Measurements from ENCODE around the gene TMEM88. TPM values are rescaled to one million over a fixed set of nuclear protein-coding genes. Genes with fewer than 3 reads are reported as not detected.

TMEM88 gene, protein sequence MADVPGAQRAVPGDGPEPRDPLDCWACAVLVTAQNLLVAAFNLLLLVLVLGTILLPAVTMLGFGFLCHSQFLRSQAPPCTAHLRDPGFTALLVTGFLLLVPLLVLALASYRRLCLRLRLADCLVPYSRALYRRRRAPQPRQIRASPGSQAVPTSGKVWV
- 0.65 TPM in 1 of 2 replicates, not detected in the other for total RNA-seq

DNA sequence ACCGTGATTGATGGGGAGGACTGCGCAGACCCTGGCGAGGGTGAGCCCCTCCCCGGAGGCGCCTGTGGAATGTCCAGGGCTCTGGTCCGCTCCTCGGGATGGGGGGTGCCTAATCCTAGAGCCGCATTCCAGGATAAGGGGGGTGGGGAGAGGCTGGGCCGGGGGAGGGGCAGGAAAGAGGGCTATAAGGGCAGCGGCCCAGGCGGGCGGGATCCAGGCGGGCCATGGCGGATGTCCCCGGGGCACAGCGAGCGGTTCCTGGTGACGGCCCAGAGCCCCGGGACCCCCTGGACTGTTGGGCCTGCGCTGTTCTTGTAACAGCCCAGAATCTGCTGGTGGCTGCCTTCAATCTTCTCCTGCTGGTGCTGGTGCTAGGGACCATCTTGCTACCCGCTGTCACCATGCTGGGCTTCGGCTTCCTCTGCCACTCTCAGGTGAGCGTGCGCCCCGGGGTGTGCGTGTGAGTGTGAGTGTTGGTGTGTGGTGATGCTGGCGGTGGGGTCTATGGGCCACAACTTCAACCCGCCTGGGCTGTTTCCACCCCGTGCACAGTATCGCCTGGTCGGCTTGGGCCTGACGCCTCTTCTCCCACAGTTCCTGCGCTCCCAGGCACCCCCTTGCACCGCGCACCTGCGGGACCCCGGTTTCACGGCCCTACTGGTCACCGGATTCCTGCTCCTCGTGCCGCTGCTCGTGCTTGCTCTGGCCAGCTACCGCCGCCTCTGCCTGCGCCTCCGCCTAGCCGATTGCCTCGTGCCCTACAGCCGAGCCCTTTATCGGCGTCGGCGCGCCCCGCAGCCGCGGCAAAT lies at the start of gene TMEM88:
TSS of gene TMEM88 (plus strand) at position 216 of the 809 bp plus-strand sequence. CDS start at position 225, 9 bp downstream.
- no peak for DNase-seq (ENCODE audit: low read depth)

- DNase-seq (ENCODE audit: low read depth) = no peak
Measured at GRCh38 chr17:7806587-7806986, 48.3 kb upstream of the TMEM88 start.

DNA sequence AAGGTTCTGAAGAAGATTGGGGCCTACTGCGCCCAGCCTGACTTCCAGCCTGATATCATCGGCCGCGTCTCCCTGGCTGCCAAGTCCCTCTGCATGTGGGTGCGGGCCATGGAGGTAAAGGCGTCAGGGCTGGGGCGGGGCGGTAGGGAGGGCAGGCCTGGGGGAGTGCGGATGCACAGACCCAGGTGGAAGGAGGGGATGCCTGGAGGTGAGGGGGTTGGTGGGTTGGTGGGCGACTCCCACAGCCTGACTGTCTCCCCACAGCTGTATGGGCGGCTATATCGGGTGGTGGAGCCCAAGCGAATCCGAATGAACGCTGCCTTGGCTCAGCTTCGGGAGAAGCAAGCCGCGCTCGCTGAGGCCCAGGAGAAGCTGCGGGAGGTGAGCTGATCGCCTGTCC lies 47.7 kb upstream of the TMEM88 start:
- DNase-seq (ENCODE audit: low read depth) = no peak

- peak; percentile 16 for DNase-seq (ENCODE audit: low read depth)
Measured at GRCh38 chr17:7809086-7809790, 45.6 kb upstream of the TMEM88 start.

GRCh38 chr17:7809791-7810343 lies 45.0 kb upstream of the TMEM88 start:
- peak; percentile 33 for DNase-seq (ENCODE audit: low read depth)

DNA sequence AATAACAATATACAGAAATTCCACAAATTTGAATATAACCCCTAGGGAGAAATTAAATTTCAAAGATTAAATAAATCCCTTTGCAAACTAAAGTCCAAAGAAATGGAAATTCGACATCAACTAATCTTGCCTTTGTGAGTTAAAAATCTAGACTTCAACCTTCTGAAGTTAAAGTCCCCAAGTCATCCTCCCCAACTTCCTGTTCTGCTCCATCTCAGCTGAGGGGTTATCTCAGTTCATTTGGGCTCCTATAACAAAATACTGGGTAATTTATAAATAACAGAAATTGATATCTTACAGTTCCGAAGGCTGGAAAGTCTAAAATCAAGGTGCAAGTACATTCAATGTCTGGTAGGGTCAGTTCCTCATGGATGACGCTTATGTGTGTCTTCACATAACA lies 43.6 kb upstream of the TMEM88 start:
- no peak for DNase-seq (ENCODE audit: low read depth)

DNA sequence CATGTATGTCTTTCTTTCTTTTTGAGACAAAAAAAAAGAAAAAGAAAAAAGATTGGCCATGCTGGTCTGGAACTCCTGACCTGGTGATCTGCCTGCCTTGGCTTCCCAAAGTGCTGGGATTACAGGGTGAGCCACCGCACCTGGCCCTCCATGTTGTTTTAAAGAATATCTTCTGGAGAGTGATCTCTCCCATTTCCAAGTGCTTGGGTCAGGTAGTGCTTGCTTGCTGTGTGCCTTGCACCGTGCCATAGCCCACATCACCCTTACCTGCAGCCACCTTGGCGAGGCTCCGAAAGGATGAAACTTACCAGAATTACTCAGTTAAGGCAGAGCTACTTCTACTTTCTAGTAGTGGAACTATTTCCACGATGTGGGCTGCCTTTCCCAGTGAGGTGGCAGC lies 39.9 kb upstream of the TMEM88 start:
- no peak for DNase-seq (ENCODE audit: low read depth)

GRCh38 chr17:7816926-7817642 lies 37.8 kb upstream of the TMEM88 start:
- no peak for DNase-seq (ENCODE audit: low read depth)

- no peak for DNase-seq (ENCODE audit: low read depth)
Measured at GRCh38 chr17:7817643-7817964, 37.3 kb upstream of the TMEM88 start.

DNA sequence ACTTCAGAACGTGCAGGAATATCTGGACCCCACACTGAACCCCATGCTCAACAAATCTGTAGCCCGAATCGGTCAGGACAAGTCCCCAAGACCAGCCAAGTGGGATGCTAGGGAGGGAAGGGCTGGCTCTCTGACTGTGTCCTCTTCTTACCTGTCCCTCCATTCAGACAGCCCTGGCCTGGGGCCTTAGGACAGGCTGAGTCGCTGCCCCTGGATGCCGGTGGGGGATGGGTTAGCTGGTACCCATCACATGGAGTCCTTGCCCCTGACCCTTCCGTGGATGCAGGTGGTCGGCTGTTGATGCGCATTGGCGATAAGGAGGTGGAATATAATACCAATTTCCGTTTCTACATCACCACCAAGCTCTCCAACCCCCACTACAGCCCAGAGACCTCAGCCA lies 36.8 kb upstream of the TMEM88 start:
- no peak for DNase-seq (ENCODE audit: low read depth)

GRCh38 chr17:7818746-7819645 lies 35.9 kb upstream of the TMEM88 start:
- no peak for DNase-seq (ENCODE audit: low read depth)

DNA sequence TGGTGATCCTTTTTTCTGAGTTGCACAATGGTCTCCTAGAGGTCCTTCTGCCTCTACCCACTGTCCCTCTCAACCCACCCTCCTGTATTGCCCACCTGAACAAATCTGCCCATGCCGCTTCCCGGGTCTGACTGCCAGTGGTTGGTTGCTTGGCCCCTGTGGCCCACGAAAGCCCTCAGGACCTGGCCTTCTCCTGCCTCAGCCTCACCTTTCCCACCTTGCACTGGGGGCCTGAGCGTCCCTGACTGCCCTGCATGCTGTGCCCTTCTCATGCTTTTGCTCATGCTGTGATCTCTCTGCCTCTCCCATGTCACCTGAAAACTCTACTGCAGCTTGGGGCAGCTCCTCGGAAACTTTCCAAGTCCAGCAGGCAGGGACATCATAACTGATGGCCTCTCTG lies 34.6 kb upstream of the TMEM88 start:
- no peak for DNase-seq (ENCODE audit: low read depth)

- no peak for DNase-seq (ENCODE audit: low read depth)
Measured at GRCh38 chr17:7822126-7822525, 32.7 kb upstream of the TMEM88 start.

DNA sequence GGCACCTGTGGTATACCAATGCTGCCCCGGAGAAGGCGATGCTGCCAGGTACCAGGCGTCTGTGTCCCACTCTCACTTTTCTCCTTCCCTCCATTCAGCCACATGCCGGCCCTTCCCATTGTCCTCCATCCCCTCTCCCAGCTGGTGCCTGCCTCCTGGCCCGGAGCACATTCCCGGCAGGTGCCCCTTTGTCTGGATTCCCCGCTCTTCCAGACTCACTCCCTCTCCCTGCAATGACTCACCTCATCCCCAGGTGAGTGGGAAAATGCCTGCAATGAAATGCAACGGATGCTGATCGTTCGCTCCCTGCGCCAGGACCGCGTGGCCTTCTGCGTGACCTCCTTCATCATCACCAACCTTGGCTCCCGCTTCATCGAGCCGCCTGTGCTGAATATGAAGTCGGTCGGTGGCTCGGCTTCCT lies 31.3 kb upstream of the TMEM88 start:
- DNase-seq (ENCODE audit: low read depth) = no peak

- DNase-seq (ENCODE audit: low read depth) = no peak
Measured at GRCh38 chr17:7824021-7824924, 30.6 kb upstream of the TMEM88 start.

DNA sequence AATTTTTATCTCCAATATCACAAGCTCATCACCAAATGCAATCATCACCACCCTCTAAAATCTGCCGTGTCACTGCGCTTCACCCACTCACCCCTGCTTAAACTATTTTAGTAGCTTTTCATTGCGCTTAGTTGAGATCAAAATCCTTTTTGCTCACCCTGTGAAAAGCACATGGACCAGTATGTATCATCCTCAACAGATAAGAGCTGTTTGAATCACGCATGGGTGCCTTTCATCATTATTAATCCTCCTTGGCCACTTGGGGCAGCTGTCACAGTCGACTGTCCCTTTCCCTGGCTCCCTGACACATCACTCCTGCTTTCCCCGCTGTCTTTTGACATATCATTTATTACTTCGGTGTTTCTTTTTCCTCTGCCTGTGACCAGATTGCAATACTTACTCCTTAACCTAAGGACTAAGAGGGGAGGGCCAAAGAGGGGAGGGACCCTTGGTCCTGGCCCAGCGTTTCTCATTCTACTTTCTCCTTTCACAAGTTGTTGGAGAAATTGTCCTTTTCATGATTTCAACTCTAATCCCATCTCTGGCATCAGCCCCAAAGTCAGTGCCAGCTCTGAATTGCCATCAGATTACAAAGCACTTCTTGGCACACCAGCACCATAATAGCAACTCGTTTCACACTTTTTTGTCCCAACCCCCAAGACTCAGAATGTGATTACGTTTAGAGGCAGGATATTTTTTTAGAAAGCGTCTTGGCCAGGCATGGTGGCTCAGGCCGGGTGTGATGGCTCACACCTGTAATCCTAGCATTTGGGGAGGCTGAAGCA lies 29.5 kb upstream of the TMEM88 start:
- no peak for DNase-seq (ENCODE audit: low read depth)

DNA sequence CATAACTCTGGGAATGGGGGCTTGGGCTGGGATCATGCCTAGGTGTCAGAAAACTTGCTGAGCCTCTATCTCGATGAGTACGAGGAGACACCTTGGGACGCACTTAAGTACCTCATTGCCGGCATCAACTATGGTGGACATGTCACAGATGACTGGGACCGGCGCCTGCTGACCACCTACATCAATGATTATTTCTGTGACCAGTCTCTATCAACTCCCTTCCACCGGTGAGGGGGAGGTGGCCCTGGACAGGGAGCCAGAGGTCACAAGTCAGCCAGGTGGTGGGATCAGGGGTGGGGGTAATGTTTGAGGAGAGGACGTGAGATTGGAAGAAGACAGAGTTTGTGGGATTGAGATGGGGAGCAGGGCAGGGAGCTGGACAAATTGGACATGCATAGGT lies 24.2 kb upstream of the TMEM88 start:
- DNase-seq (ENCODE audit: low read depth) = no peak

DNA sequence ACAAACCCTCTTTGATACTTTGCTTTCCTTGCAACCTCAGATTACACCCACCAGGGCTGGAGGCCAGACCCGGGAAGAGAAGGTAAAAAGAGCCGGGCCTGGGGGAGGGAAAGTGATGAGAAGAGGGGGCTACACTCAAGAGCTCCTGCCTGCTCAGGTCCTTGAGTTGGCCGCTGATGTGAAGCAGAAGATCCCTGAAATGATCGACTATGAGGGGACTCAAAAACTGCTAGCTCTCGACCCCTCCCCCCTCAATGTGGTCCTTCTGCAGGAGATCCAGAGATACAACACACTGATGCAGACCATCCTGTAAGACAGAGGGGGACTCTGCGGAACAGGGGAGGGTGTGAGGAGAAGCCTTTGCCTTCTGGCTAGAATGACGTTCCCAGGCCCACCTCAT lies 23.6 kb upstream of the TMEM88 start:
- DNase-seq (ENCODE audit: low read depth) = no peak

DNA sequence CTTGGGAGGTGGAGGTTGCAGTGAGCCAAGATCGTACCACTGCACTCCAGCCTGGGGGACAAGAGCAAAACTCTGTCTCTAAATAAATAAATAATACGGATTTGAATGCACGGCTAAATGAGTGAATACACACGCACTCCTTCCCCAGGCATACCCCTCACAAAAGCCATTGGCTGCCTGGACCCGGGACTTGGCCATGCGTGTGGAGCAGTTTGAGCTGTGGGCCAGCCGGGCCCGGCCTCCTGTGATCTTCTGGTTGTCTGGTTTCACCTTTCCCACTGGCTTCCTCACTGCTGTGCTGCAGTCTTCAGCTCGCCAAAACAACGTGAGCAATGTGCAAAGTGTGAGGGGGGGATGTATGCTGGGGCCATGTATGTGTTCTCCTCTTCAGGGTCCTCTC lies 22.4 kb upstream of the TMEM88 start:
- DNase-seq (ENCODE audit: low read depth) = no peak

All from renal cortical epithelial cell (primary cell).